GM21529 (cell line): ENCODE measurements around the gene IQSEC1.

Experiments
- ATAC-seq: cut with Tn5 transposase; IDR thresholded peaks from one replicate; pipeline ENCODE4 v1.9.1; 2021; ENCODE audit not compliant: unreplicated experiment

IQSEC1 gene

GRCh38 chr3:13032206-13032605 lies 41.0 kb downstream of the IQSEC1 start:
- ATAC-seq, result no peak

GRCh38 chr3:13031621-13032020 lies 41.6 kb downstream of the IQSEC1 start:
- ATAC-seq, result no peak

- ATAC-seq, result no peak
Measured at GRCh38 chr3:13030684-13031083, 42.5 kb downstream of the IQSEC1 start.

- ATAC-seq, result no peak
Measured at GRCh38 chr3:13028010-13028821, 45.0 kb downstream of the IQSEC1 start.

- no peak for ATAC-seq
Measured at GRCh38 chr3:13027154-13027553, 46.1 kb downstream of the IQSEC1 start.

- no peak for ATAC-seq
Measured at GRCh38 chr3:13026534-13026933, 46.7 kb downstream of the IQSEC1 start.

- no peak for ATAC-seq
Measured at GRCh38 chr3:13025778-13026518, 47.3 kb downstream of the IQSEC1 start.

GRCh38 chr3:13025090-13025489 lies 48.1 kb downstream of the IQSEC1 start:
- ATAC-seq, result no peak

- ATAC-seq, result no peak
Measured at GRCh38 chr3:13024765-13025065, 48.5 kb downstream of the IQSEC1 start.

- ATAC-seq, result no peak
Measured at GRCh38 chr3:13023971-13024764, 49.1 kb downstream of the IQSEC1 start.

GRCh38 chr3:13023235-13023970 lies 49.8 kb downstream of the IQSEC1 start:
- no peak for ATAC-seq

- peak; percentile 47 for ATAC-seq
Measured at GRCh38 chr3:13022348-13023234, 50.6 kb downstream of the IQSEC1 start.

- peak; percentile 23 for ATAC-seq
Measured at GRCh38 chr3:13021141-13022114, 51.8 kb downstream of the IQSEC1 start.

- ATAC-seq, result no peak
Measured at GRCh38 chr3:13020159-13020750, 53.0 kb downstream of the IQSEC1 start.

- no peak for ATAC-seq
Measured at GRCh38 chr3:13019243-13020095, 53.8 kb downstream of the IQSEC1 start.

GRCh38 chr3:13018561-13019242 lies 54.5 kb downstream of the IQSEC1 start:
- ATAC-seq, result no peak

- no peak for ATAC-seq
Measured at GRCh38 chr3:13018043-13018451, 55.2 kb downstream of the IQSEC1 start.
